HCT116 (cell line): Measurements from ENCODE around the gene AGER.
"Not testable (repeated sequence)": the region's sequence is repeated elsewhere in the genome, so short reads cannot be mapped to it uniquely, and the experiment has no call there.

Experiments used
- EZH2phosphoT487 ChIP-seq: fragments of 200-600 bp; IDR thresholded peaks from 2 replicates; pipeline ENCODE4 v1.6.1; 2018; ENCODE audit warnings: antibody characterized with exemption, borderline replicate concordance
- POLR2A ChIP-seq: IDR thresholded peaks from 2 replicates; pipeline ENCODE4 v1.7.0; 2011; ENCODE audit warnings: borderline replicate concordance; ENCODE audit not compliant: insufficient read depth, insufficient read length; ENCODE audit errors: extremely low read depth
- TCF7L2 ChIP-seq: IDR thresholded peaks from 2 replicates; pipeline ENCODE4 v1.7.0; 2011; ENCODE audit warnings: borderline replicate concordance, inconsistent platforms; ENCODE audit not compliant: insufficient read depth, insufficient read length; ENCODE audit errors: extremely low read depth
- TF ChIP-seq, protein P1 (sequence below), 3 experiments: fragments of 200-600 bp in 1 of 3; sonication (generic) in 1 of 3; IDR thresholded peaks in 2 of 3; conservative IDR thresholded peaks in 1 of 3; 2 replicates each; pipeline ENCODE4 v1.5.1; 2012 to 2017; ENCODE audit warnings: low read depth in 2 of 3, low read length in 2 of 3, antibody characterized with exemption in 1 of 3, borderline replicate concordance in 1 of 3, control low read depth in 1 of 3, mild to moderate bottlenecking in 1 of 3, mixed read lengths in 1 of 3, mixed run types in 1 of 3, moderate library complexity in 1 of 3; ENCODE audit not compliant: insufficient read depth in 1 of 3
- TF ChIP-seq, protein P2 (sequence below): IDR thresholded peaks from 2 replicates; pipeline ENCODE4 v1.6.1; 2012; ENCODE audit warnings: low read depth

DNA sequence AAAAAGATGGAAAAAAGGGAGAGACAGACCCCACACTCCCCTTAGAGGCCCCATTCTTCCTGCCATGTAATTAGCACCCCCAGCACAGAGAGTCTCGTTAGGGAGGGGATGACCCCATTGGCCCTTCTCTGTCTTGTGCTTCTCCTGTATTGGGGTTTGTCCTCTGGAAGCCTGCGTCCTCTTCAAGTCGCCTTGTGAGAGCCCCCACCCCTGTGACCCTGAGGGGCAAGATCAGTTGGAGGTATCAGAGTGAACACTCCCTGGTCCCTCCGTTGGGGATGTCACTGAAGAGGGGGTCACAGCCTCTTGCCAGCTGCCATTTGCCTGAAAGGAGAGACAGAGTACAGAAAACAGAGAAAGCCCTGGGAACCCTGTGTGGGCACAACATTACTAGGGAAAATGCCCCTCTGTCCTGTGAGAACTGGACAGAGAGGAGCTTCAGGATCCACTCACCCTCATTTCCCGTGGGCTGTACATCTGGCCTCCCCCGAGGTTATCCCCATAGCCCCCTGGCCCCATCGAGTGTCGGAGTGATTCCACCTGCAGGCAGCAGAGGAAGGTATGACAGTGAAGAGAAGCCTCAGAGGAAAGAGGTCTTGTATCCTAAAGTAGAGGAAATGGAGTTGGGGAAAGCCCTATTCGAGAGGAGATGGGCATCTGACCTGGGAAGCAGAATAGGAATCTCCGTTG is 2.2 kb upstream of the AGER start:
- TF ChIP-seq, protein P1, sequence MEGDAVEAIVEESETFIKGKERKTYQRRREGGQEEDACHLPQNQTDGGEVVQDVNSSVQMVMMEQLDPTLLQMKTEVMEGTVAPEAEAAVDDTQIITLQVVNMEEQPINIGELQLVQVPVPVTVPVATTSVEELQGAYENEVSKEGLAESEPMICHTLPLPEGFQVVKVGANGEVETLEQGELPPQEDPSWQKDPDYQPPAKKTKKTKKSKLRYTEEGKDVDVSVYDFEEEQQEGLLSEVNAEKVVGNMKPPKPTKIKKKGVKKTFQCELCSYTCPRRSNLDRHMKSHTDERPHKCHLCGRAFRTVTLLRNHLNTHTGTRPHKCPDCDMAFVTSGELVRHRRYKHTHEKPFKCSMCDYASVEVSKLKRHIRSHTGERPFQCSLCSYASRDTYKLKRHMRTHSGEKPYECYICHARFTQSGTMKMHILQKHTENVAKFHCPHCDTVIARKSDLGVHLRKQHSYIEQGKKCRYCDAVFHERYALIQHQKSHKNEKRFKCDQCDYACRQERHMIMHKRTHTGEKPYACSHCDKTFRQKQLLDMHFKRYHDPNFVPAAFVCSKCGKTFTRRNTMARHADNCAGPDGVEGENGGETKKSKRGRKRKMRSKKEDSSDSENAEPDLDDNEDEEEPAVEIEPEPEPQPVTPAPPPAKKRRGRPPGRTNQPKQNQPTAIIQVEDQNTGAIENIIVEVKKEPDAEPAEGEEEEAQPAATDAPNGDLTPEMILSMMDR (IDR thresholded peaks at IDR 0.05 in 2 of 3, conservative IDR thresholded peaks at IDR 0.05 in 1 of 3; ENCODE audit: borderline replicate concordance in 1 of 3, insufficient read depth in 1 of 3, low read depth in 2 of 3, low read length in 2 of 3), result not testable (repeated sequence)
- not testable (repeated sequence) for TF ChIP-seq POLR2A, EZH2phosphoT487, TCF7L2
- TF ChIP-seq, protein P2, sequence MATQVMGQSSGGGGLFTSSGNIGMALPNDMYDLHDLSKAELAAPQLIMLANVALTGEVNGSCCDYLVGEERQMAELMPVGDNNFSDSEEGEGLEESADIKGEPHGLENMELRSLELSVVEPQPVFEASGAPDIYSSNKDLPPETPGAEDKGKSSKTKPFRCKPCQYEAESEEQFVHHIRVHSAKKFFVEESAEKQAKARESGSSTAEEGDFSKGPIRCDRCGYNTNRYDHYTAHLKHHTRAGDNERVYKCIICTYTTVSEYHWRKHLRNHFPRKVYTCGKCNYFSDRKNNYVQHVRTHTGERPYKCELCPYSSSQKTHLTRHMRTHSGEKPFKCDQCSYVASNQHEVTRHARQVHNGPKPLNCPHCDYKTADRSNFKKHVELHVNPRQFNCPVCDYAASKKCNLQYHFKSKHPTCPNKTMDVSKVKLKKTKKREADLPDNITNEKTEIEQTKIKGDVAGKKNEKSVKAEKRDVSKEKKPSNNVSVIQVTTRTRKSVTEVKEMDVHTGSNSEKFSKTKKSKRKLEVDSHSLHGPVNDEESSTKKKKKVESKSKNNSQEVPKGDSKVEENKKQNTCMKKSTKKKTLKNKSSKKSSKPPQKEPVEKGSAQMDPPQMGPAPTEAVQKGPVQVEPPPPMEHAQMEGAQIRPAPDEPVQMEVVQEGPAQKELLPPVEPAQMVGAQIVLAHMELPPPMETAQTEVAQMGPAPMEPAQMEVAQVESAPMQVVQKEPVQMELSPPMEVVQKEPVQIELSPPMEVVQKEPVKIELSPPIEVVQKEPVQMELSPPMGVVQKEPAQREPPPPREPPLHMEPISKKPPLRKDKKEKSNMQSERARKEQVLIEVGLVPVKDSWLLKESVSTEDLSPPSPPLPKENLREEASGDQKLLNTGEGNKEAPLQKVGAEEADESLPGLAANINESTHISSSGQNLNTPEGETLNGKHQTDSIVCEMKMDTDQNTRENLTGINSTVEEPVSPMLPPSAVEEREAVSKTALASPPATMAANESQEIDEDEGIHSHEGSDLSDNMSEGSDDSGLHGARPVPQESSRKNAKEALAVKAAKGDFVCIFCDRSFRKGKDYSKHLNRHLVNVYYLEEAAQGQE, result not testable (repeated sequence)
